GM12878 (cell line): ENCODE results near the gene ACBD7. TPM values are rescaled to one million over a fixed set of nuclear protein-coding genes. Genes with fewer than 3 reads are reported as not detected.

ENCODE experiments used
- ATAC-seq: fragments of 200-7000 bp; cut with Tn5 transposase; 3 replicates; pipeline ENCODE4 v1.9.1; 2020; ENCODE audit warnings: mild to moderate bottlenecking, moderate library complexity
- BruUV-seq: library from RNA; stranded (reverse); fragments of 400-500 nt; replicated peaks from 2 replicates; lab custom pipeline; 2021; lab: Mats Ljungman, UMichigan
- CTCF ChIA-PET: fragments of 300-600 bp; sonication (Branson Sonifier 250); formaldehyde crosslinking; extraction: SDS; loops from one replicate; lab custom pipeline; 2021; ENCODE audit warnings: inconsistent platforms; lab: Yijun Ruan, JAX
- POLR2A ChIA-PET: fragments of 350-600 bp; formaldehyde crosslinking; extraction: SDS; loops from one replicate; lab custom pipeline; 2021; ENCODE audit warnings: inconsistent platforms; lab: Charles Lee
- RAD21 ChIA-PET: fragments of 300-600 bp; sonication (Branson Sonifier 250); formaldehyde crosslinking; loops from one replicate; lab custom pipeline; 2023; ENCODE audit warnings: antibody characterized with exemption; ENCODE audit not compliant: unreplicated experiment; lab: Charles Lee
- SMC1A ChIA-PET: fragments of 300-600 bp; sonication (Branson Sonifier 250); formaldehyde crosslinking; loops from one replicate; lab custom pipeline; 2023; ENCODE audit not compliant: unreplicated experiment, uncharacterized antibody; lab: Charles Lee
- DNase-seq: peaks from one replicate; pipeline ENCODE4 v3.0.0-alpha.2; 2011; ENCODE audit warnings: low read depth, low spot score
- FAIRE-seq: peaks from 3 replicates; lab custom pipeline; 2011; peaks lifted over from hg19 to GRCh38; lab: Jason Lieb, UNC
- H2AFZ ChIP-seq: 2 replicates; pipeline ENCODE4 v1.6.0; 2011; ENCODE audit warnings: low read depth, low read length, control low read depth; ENCODE audit not compliant: control insufficient read depth
- H3K27ac ChIP-seq: 2 replicates; pipeline ENCODE4 v1.5.1; 2011; ENCODE audit warnings: control low read depth; ENCODE audit not compliant: control insufficient read depth, insufficient read depth
- H3K27me3 ChIP-seq, 2 experiments: replicated peaks in 1 of 2; 2 replicates each; pipeline versions ENCODE4 v1.6.0 to v1.6.1; 2011; ENCODE audit warnings: low read length in 1 of 2; ENCODE audit not compliant: control insufficient read depth in 2 of 2, insufficient read depth in 2 of 2
- H3K36me3 ChIP-seq, 2 experiments: 2 replicates each; pipeline ENCODE4 v1.5.1; 2011; ENCODE audit warnings: low read length in 1 of 2; ENCODE audit not compliant: control insufficient read depth in 2 of 2, insufficient read depth in 2 of 2
- H3K4me1 ChIP-seq: 2 replicates; pipeline ENCODE4 v1.6.1; 2011; ENCODE audit warnings: mild to moderate bottlenecking, low read length, moderate library complexity, mixed read lengths; ENCODE audit not compliant: control insufficient read depth, insufficient read depth
- H3K4me2 ChIP-seq: 2 replicates; pipeline ENCODE4 v1.6.0; 2011; ENCODE audit warnings: control low read depth; ENCODE audit not compliant: control insufficient read depth, insufficient read depth
- H3K4me3 ChIP-seq: fragments of 200-600 bp; sonication (generic); 2 replicates; pipeline ENCODE4 v1.5.1; 2016
- H3K79me2 ChIP-seq: 2 replicates; pipeline ENCODE4 v1.6.0; 2011; ENCODE audit warnings: low read length; ENCODE audit not compliant: control insufficient read depth, insufficient read depth
- H3K9ac ChIP-seq: 2 replicates; pipeline ENCODE4 v1.8.0; 2011; ENCODE audit warnings: low read length, control low read depth, mixed read lengths; ENCODE audit not compliant: control insufficient read depth, insufficient read depth
- H3K9me3 ChIP-seq: replicated peaks from 3 replicates; pipeline ENCODE4 v1.5.1; 2011; ENCODE audit warnings: mild to moderate bottlenecking, low read length; ENCODE audit not compliant: control insufficient read depth, insufficient read depth
- H4K20me1 ChIP-seq: 2 replicates; pipeline ENCODE4 v1.6.0; 2011; ENCODE audit not compliant: control insufficient read depth, insufficient read depth
- ASH2L ChIP-seq: fragments of 300-600, 200-600 bp; sonication (generic); IDR thresholded peaks from 2 replicates; pipeline ENCODE4 v1.6.1; 2017; ENCODE audit warnings: low read depth, mild to moderate bottlenecking, borderline replicate concordance
- BCLAF1 ChIP-seq: fragments of 450-650 bp; IDR thresholded peaks from 2 replicates; pipeline ENCODE4 v1.6.1; 2017; ENCODE audit warnings: antibody characterized with exemption, mild to moderate bottlenecking, moderate library complexity
- ETV6 ChIP-seq, 2 experiments: fragments of 450-650 bp in 1 of 2; IDR thresholded peaks in 1 of 2; conservative IDR thresholded peaks in 1 of 2; 2 replicates each; pipeline ENCODE4 v1.6.1; 2014; ENCODE audit warnings: antibody characterized with exemption in 1 of 2, borderline replicate concordance in 1 of 2, low read depth in 1 of 2, mild to moderate bottlenecking in 1 of 2, moderate library complexity in 1 of 2
- JUNB ChIP-seq: IDR thresholded peaks from 2 replicates; pipeline ENCODE4 v1.6.1; 2016; ENCODE audit warnings: antibody characterized with exemption, mild to moderate bottlenecking
- MAX ChIP-seq: IDR thresholded peaks from 2 replicates; pipeline ENCODE4 v1.6.1; 2012; ENCODE audit warnings: low read depth, low read length, improper control_type of control experiment
- MEF2B ChIP-seq: fragments of 450-650 bp; IDR thresholded peaks from 2 replicates; pipeline ENCODE4 v1.6.1; 2018; ENCODE audit warnings: mild to moderate bottlenecking, moderate library complexity; ENCODE audit not compliant: partially characterized antibody, poor library complexity, severe bottlenecking
- RUNX3 ChIP-seq: IDR thresholded peaks from 2 replicates; pipeline ENCODE4 v1.6.1; 2012; ENCODE audit warnings: low read length, inconsistent platforms
- SMARCA5 ChIP-seq: fragments of 450-650 bp; IDR thresholded peaks from 2 replicates; pipeline ENCODE4 v1.6.1; 2017; ENCODE audit warnings: mild to moderate bottlenecking
- SPI1 ChIP-seq: IDR thresholded peaks from 2 replicates; pipeline ENCODE4 v1.6.1; 2011; ENCODE audit warnings: low read depth, mild to moderate bottlenecking, low read length, moderate library complexity, borderline replicate concordance; ENCODE audit not compliant: insufficient read depth
- ZBED1 ChIP-seq: IDR thresholded peaks from 2 replicates; pipeline ENCODE4 v1.6.1; 2016; ENCODE audit warnings: borderline replicate concordance
- ZNF217 ChIP-seq: fragments of 450-650 bp; IDR thresholded peaks from 2 replicates; pipeline ENCODE4 v1.6.1; 2017; ENCODE audit warnings: antibody characterized with exemption, mild to moderate bottlenecking
- ZSCAN29 ChIP-seq: fragments of 450-650 bp; IDR thresholded peaks from 2 replicates; pipeline ENCODE4 v1.6.1; 2017; ENCODE audit warnings: mild to moderate bottlenecking, moderate library complexity
- ZZZ3 ChIP-seq: IDR thresholded peaks from 2 replicates; pipeline ENCODE4 v1.6.1; 2011; ENCODE audit warnings: low read depth; ENCODE audit not compliant: control insufficient read depth, insufficient read length
- WGBS: methylation state at CpG from one replicate; pipeline ENCODE4 v1.1.6; 2016; ENCODE audit warnings: low lambda C conversion rate; ENCODE audit not compliant: insufficient replicate concordance, insufficient coverage; ENCODE audit errors: missing lambda C conversion rate; 5-methylcytosine and 5-hydroxymethylcytosine counted together
- in situ Hi-C: fragments of 300-500 bp; cut with MboI; formaldehyde crosslinking; loops from 9 replicates; pipeline ENCODE4 v1.14.3; 2018; ENCODE audit warnings: mixed read lengths
- intact Hi-C: fragments of 100-400 bp; cut with micrococcal nuclease; formaldehyde crosslinking; loops from one replicate; pipeline ENCODE4 v1.14.2; 2022; ENCODE audit not compliant: unreplicated experiment
- polyA plus RNA-seq, 11 experiments: library from polyadenylated mRNA; depleted of rRNA in 4 of 11; unstranded in 6 of 11; stranded (reverse) in 5 of 11; fragments of >200 nt; fragmentation: Nextera tagmentation in 4 of 11; fragmentation: Illumina TruSeq in 1 of 11; extraction: Ambion mirVana in 4 of 11; extraction: Trizol in 1 of 11; gene quantifications; 1 replicate in 1 of 11; 2 replicates in 10 of 11; pipeline versions ENCODE4 v1.2.1 to v1.2.3, GENCODE V29; 2011 to 2016; ENCODE audit warnings: inconsistent platforms in 2 of 11, missing spikeins in 2 of 11, low read depth in 1 of 11
- total RNA-seq, 4 experiments: library from RNA; depleted of rRNA in 3 of 4; stranded (reverse); fragments of >200 nt in 3 of 4; fragmentation: Illumina TruSeq in 1 of 4; extraction: Trizol in 1 of 4; gene quantifications; 2 replicates each; pipeline versions ENCODE4 v1.2.1 to v1.2.3, GENCODE V29; 2013 to 2021

Gene ACBD7
- total and polyA plus RNA-seq, 10 of the 15 experiments (the other 5 are each of a cell fraction or from before 2014, with no cell fraction given), result 0.04 to 0.74 (median 0.36) TPM

GRCh38 chr10:15118615-15119014 is 30.0 kb upstream of the ACBD7 start:
- H3K4me3 ChIP-seq, result no peak overlapping the region
- 4% methylated on average over 1 of the region's 1 CpG for WGBS
- DNase-seq (peak; percentile 24), ATAC-seq (no peak; the same call in 2 of the 3 replicates), FAIRE-seq (no peak)
- H2AFZ ChIP-seq, result no peak overlapping the region
- H3K79me2 ChIP-seq, result no peaks in the 10 kb centered on the region
- ChIA-PET SMC1A (interaction anchor here (1.9 kb wide), 1 partner anchor 22 kb away, joined by 6 read pairs; no protein-coding TSS in a partner anchor), POLR2A (no interaction called here), CTCF (interaction anchor here (1.3 kb wide), 1 partner anchor 16 kb away, joined by 3 read pairs; no protein-coding TSS in a partner anchor), RAD21 (no interaction called here)
- H3K9me3 ChIP-seq, result peaks cover 2% of the 10 kb centered on the region; the same call in 1 of the 3 replicates
- H3K9ac ChIP-seq, result no peak overlapping the region
- BruUV-seq, result no TSS peak
- H3K4me1 ChIP-seq, result peaks cover 13% of the 10 kb centered on the region
- H3K4me2 ChIP-seq, result no peak overlapping the region
- no peaks in the 10 kb centered on the region for H3K36me3 ChIP-seq
- H3K27me3 ChIP-seq, result no peaks in the 10 kb centered on the region
- H4K20me1 ChIP-seq, result no peaks in the 10 kb centered on the region
- intact Hi-C loops, result no loop called here
- in situ Hi-C loops, result no loop called here
- TF ChIP-seq RUNX3, result peak; percentile 18; the same call in 1 of the 2 replicates
- TF ChIP-seq SPI1, result peak; percentile 34; the same call in 1 of the 2 replicates
- no peak for TF ChIP-seq JUNB
- no peak overlapping the region for H3K27ac ChIP-seq

- WGBS, result 88% methylated on average over 5 of the region's 5 CpGs
- no peak for ATAC-seq
- H3K27me3 ChIP-seq, result no peaks in the 10 kb centered on the region
- H3K4me3 ChIP-seq, result no peak overlapping the region
- no peaks in the 10 kb centered on the region for H3K79me2 ChIP-seq
- no peak for DNase-seq
- intact Hi-C loops, result no loop called here
- no peak for FAIRE-seq
- ChIA-PET CTCF (interaction anchor here (1.4 kb wide), 1 partner anchor 10 kb away, joined by 5 read pairs; no protein-coding TSS in a partner anchor), SMC1A (interaction anchor here (1.6 kb wide), 1 partner anchor 25 kb away, joined by 7 read pairs; no protein-coding TSS in a partner anchor), POLR2A (no interaction called here), RAD21 (no interaction called here)
- H3K4me1 ChIP-seq, result no peaks in the 10 kb centered on the region; the same call in 1 of the 2 replicates
- peaks cover 2% of the 10 kb centered on the region; the same call in 1 of the 3 replicates for H3K9me3 ChIP-seq
- BruUV-seq, result no TSS peak
- H2AFZ ChIP-seq, result no peak overlapping the region
- no peak overlapping the region for H3K4me2 ChIP-seq
- no peak overlapping the region for H3K9ac ChIP-seq
- H4K20me1 ChIP-seq, result no peaks in the 10 kb centered on the region
- no peak overlapping the region for H3K27ac ChIP-seq
- TF ChIP-seq ZBED1, result no peak
- no peak for TF ChIP-seq MEF2B
- no peak for TF ChIP-seq SMARCA5
- TF ChIP-seq ZZZ3, result no peak
- no peak for TF ChIP-seq MAX
- no peak for TF ChIP-seq ZSCAN29
- TF ChIP-seq JUNB, result no peak
- TF ChIP-seq ETV6 (conservative IDR thresholded peaks at IDR 0.05 in 1 of 2, IDR thresholded peaks at IDR 0.05 in 1 of 2; ENCODE audit: borderline replicate concordance in 1 of 2, low read depth in 1 of 2), result no peak
- no peak for TF ChIP-seq ZNF217
- TF ChIP-seq BCLAF1, result no peak
- no peak for TF ChIP-seq ASH2L
- in situ Hi-C loops, result no loop called here
- H3K36me3 ChIP-seq, result no peaks in the 10 kb centered on the region
Measured at GRCh38 chr10:15116225-15116624, 27.6 kb upstream of the ACBD7 start.
